SK-N-SH treated with all-trans-retinoic acid at 6 μM for 48 hours (cell line): Measurements from ENCODE around the gene SLC35A3.

Source experiments
- ARNTL ChIP-seq: fragments of 450-650 bp; formaldehyde crosslinking; IDR thresholded peaks from 2 replicates; pipeline ENCODE4 v1.5.0; 2020; ENCODE audit warnings: low read depth, mild to moderate bottlenecking, moderate library complexity, borderline replicate concordance
- ESRRG ChIP-seq: fragments of 250-450 bp; sonication (Bioruptor Pico); IDR thresholded peaks from 2 replicates; pipeline ENCODE4 v1.6.1; 2021; ENCODE audit warnings: mild to moderate bottlenecking
- OSR1 ChIP-seq: fragments of 250-450 bp; sonication (Bioruptor Pico); IDR thresholded peaks from 2 replicates; pipeline ENCODE4 v1.8.0; 2022; ENCODE audit warnings: moderate library complexity, mild to moderate bottlenecking, inconsistent platforms
- SNAI2 ChIP-seq: fragments of 250-450 bp; sonication (Bioruptor Pico); IDR thresholded peaks from 2 replicates; pipeline ENCODE4 v1.5.0; 2020; ENCODE audit warnings: mild to moderate bottlenecking, moderate library complexity
- ZC3H10 ChIP-seq: fragments of 250-450 bp; sonication (Bioruptor Pico); IDR thresholded peaks from 2 replicates; pipeline ENCODE4 v1.5.1; 2021; ENCODE audit warnings: mild to moderate bottlenecking, moderate library complexity
- ZFP30 ChIP-seq: fragments of 450-650 bp; formaldehyde crosslinking; IDR thresholded peaks from 2 replicates; pipeline ENCODE4 v1.5.0; 2022; ENCODE audit warnings: mild to moderate bottlenecking, moderate library complexity
- ZNF565 ChIP-seq: fragments of 450-650 bp; formaldehyde crosslinking; conservative IDR thresholded peaks from 2 replicates; pipeline ENCODE4 v1.5.0; 2020; ENCODE audit warnings: low read depth, mild to moderate bottlenecking, moderate library complexity
- TF ChIP-seq, protein P1 (sequence below): fragments of 250-450 bp; sonication (Bioruptor Pico); IDR thresholded peaks from 2 replicates; pipeline ENCODE4 v1.5.1; 2020; ENCODE audit warnings: low read depth, mild to moderate bottlenecking, moderate library complexity
- TF ChIP-seq, protein P2 (sequence below): fragments of 250-450 bp; sonication (Bioruptor Pico); IDR thresholded peaks from 2 replicates; pipeline ENCODE4 v1.8.0; 2020; ENCODE audit warnings: mild to moderate bottlenecking, moderate library complexity, borderline replicate concordance
- TF ChIP-seq, protein P3 (sequence below): fragments of 250-450 bp; sonication (Bioruptor Pico); IDR thresholded peaks from 2 replicates; pipeline ENCODE4 v1.5.0; 2020; ENCODE audit warnings: mild to moderate bottlenecking, moderate library complexity
- TF ChIP-seq, protein P4 (sequence below): fragments of 250-450 bp; sonication (Bioruptor Pico); IDR thresholded peaks from 2 replicates; pipeline ENCODE4 v1.5.1; 2021; ENCODE audit warnings: mild to moderate bottlenecking, moderate library complexity

DNA sequence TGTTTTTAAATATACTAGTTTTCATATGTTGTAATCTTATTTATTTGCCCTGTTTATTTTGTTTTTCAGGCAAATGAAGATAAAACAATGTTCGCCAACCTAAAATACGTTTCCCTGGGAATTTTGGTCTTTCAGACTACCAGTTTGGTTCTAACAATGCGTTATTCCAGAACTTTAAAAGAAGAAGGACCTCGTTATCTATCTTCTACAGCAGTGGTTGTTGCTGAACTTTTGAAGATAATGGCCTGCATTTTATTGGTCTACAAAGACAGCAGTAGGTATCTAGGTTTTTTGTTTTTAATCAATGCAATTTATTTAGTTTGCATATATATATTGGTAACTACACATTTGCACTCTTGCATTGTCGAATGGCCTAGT, 23.7 kb downstream of the SLC35A3 start:
- TF ChIP-seq, protein P1, sequence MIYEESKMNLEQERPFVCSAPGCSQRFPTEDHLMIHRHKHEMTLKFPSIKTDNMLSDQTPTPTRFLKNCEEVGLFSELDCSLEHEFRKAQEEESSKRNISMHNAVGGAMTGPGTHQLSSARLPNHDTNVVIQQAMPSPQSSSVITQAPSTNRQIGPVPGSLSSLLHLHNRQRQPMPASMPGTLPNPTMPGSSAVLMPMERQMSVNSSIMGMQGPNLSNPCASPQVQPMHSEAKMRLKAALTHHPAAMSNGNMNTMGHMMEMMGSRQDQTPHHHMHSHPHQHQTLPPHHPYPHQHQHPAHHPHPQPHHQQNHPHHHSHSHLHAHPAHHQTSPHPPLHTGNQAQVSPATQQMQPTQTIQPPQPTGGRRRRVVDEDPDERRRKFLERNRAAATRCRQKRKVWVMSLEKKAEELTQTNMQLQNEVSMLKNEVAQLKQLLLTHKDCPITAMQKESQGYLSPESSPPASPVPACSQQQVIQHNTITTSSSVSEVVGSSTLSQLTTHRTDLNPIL: no peak
- TF ChIP-seq ZFP30 (CRISPR knock-in tag) (no peak), SNAI2 (CRISPR knock-in tag) (no peak), ARNTL (CRISPR knock-in tag) (no peak), ESRRG (CRISPR knock-in tag) (no peak), ZNF565 (no peak), ZC3H10 (CRISPR knock-in tag) (no peak), OSR1 (CRISPR knock-in tag) (no peak)
- TF ChIP-seq, protein P2, sequence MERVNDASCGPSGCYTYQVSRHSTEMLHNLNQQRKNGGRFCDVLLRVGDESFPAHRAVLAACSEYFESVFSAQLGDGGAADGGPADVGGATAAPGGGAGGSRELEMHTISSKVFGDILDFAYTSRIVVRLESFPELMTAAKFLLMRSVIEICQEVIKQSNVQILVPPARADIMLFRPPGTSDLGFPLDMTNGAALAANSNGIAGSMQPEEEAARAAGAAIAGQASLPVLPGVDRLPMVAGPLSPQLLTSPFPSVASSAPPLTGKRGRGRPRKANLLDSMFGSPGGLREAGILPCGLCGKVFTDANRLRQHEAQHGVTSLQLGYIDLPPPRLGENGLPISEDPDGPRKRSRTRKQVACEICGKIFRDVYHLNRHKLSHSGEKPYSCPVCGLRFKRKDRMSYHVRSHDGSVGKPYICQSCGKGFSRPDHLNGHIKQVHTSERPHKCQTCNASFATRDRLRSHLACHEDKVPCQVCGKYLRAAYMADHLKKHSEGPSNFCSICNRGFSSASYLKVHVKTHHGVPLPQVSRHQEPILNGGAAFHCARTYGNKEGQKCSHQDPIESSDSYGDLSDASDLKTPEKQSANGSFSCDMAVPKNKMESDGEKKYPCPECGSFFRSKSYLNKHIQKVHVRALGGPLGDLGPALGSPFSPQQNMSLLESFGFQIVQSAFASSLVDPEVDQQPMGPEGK: no peak
- TF ChIP-seq, protein P3, sequence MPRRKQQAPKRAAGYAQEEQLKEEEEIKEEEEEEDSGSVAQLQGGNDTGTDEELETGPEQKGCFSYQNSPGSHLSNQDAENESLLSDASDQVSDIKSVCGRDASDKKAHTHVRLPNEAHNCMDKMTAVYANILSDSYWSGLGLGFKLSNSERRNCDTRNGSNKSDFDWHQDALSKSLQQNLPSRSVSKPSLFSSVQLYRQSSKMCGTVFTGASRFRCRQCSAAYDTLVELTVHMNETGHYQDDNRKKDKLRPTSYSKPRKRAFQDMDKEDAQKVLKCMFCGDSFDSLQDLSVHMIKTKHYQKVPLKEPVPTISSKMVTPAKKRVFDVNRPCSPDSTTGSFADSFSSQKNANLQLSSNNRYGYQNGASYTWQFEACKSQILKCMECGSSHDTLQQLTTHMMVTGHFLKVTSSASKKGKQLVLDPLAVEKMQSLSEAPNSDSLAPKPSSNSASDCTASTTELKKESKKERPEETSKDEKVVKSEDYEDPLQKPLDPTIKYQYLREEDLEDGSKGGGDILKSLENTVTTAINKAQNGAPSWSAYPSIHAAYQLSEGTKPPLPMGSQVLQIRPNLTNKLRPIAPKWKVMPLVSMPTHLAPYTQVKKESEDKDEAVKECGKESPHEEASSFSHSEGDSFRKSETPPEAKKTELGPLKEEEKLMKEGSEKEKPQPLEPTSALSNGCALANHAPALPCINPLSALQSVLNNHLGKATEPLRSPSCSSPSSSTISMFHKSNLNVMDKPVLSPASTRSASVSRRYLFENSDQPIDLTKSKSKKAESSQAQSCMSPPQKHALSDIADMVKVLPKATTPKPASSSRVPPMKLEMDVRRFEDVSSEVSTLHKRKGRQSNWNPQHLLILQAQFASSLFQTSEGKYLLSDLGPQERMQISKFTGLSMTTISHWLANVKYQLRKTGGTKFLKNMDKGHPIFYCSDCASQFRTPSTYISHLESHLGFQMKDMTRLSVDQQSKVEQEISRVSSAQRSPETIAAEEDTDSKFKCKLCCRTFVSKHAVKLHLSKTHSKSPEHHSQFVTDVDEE (CRISPR knock-in tag): no peak
- TF ChIP-seq, protein P4, sequence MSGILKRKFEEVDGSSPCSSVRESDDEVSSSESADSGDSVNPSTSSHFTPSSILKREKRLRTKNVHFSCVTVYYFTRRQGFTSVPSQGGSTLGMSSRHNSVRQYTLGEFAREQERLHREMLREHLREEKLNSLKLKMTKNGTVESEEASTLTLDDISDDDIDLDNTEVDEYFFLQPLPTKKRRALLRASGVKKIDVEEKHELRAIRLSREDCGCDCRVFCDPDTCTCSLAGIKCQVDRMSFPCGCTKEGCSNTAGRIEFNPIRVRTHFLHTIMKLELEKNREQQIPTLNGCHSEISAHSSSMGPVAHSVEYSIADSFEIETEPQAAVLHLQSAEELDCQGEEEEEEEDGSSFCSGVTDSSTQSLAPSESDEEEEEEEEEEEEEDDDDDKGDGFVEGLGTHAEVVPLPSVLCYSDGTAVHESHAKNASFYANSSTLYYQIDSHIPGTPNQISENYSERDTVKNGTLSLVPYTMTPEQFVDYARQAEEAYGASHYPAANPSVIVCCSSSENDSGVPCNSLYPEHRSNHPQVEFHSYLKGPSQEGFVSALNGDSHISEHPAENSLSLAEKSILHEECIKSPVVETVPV (CRISPR knock-in tag): no peak
